NCI-H82 treated with DMSO at 0.1 percent for 48 hours (cell line): Measurements from ENCODE around the gene GGPS1.
A peak's percentile ranks its signal among the peaks of the same experiment; 100 is the strongest.
"Not testable (repeated sequence)": the region's sequence is repeated elsewhere in the genome, so short reads cannot be mapped to it uniquely, and the experiment has no call there.

ENCODE experiments used
- DNase-seq: peaks from one replicate; lab custom pipeline; 2025; ENCODE audit not compliant: unreplicated experiment; lab: John Stamatoyannopoulos, UW

Gene GGPS1

GRCh38 chr1:235304549-235305451 lies 23.6 kb upstream of the GGPS1 start:
- peak; percentile 59 for DNase-seq

GRCh38 chr1:235307158-235308124 lies 20.9 kb upstream of the GGPS1 start:
- DNase-seq: no peak

- DNase-seq: not testable (repeated sequence)
Measured at GRCh38 chr1:235309206-235309605, 19.2 kb upstream of the GGPS1 start.

GRCh38 chr1:235313262-235313661 lies 15.1 kb upstream of the GGPS1 start:
- no peak for DNase-seq

- DNase-seq: no peak
Measured at GRCh38 chr1:235313931-235314678, 14.3 kb upstream of the GGPS1 start.

- DNase-seq: no peak
Measured at GRCh38 chr1:235315173-235315572, 13.2 kb upstream of the GGPS1 start.

GRCh38 chr1:235315735-235316134 lies 12.6 kb upstream of the GGPS1 start:
- no peak for DNase-seq

- no peak for DNase-seq
Measured at GRCh38 chr1:235317168-235317567, 11.2 kb upstream of the GGPS1 start.

GRCh38 chr1:235319255-235319654 lies 9.1 kb upstream of the GGPS1 start:
- DNase-seq: no peak

- DNase-seq: no peak
Measured at GRCh38 chr1:235320521-235321179, 7.7 kb upstream of the GGPS1 start.

GRCh38 chr1:235324296-235324695 lies 4.1 kb upstream of the GGPS1 start:
- DNase-seq: no peak

GRCh38 chr1:235325139-235325538 lies 3.2 kb upstream of the GGPS1 start:
- DNase-seq: no peak

- no peak for DNase-seq
Measured at GRCh38 chr1:235325854-235326253, 2.5 kb upstream of the GGPS1 start.

- DNase-seq: no peak
Measured at GRCh38 chr1:235326719-235327558, 1.4 kb upstream of the GGPS1 start.

GRCh38 chr1:235327559-235328270 lies 655 bp upstream of the GGPS1 start, which contains the start of gene ARID4B:
ARID4B (minus strand) TSS chr1:235328179; CDS start chr1:235326919, 1,260 bp downstream.
- DNase-seq: no peak

- DNase-seq: no peak
Measured at GRCh38 chr1:235329139-235329902, 951 bp downstream of the GGPS1 start.

- no peak for DNase-seq
Measured at GRCh38 chr1:235330918-235331285, 2.5 kb downstream of the GGPS1 start.

- DNase-seq: no peak
Measured at GRCh38 chr1:235331401-235331800, 3.0 kb downstream of the GGPS1 start.
